HCT116 (cell line): ENCODE measurements around the gene GRK5. TPM values are rescaled to one million over a fixed set of nuclear protein-coding genes. Genes with fewer than 3 reads are reported as not detected.

ENCODE experiments used
- ATAC-seq: fragments of 200-7000 bp; cut with Tn5 transposase; 2 replicates; pipeline ENCODE4 v1.9.1; 2020; ENCODE audit warnings: mild to moderate bottlenecking, moderate library complexity
- BruUV-seq: library from RNA; stranded (reverse); fragments of 400-500 nt; replicated peaks from 2 replicates; lab custom pipeline; 2021; lab: Mats Ljungman, UMichigan
- CTCF ChIA-PET: fragments of 300-600 bp; sonication (Branson Sonifier 250); formaldehyde crosslinking; loops from one replicate; lab custom pipeline; 2021; ENCODE audit warnings: antibody characterized with exemption; lab: Charles Lee
- POLR2A ChIA-PET: fragments of 300-600, 350-600 bp; sonication (Branson Sonifier 250); formaldehyde crosslinking; loops from one replicate; lab custom pipeline; 2021; ENCODE audit warnings: antibody characterized with exemption; lab: Charles Lee
- RAD21 ChIA-PET, 2 experiments: fragments of 300-600 bp; sonication (Branson Sonifier 250); formaldehyde crosslinking; loops; one replicate each; lab custom pipeline; 2023; ENCODE audit warnings: low total read pairs in 2 of 2; ENCODE audit not compliant: uncharacterized antibody in 2 of 2, unreplicated experiment in 2 of 2, low non-redundant PET in 1 of 2; lab: Charles Lee
- DNase-seq: peaks from one replicate; pipeline ENCODE4 v3.0.0-alpha.2; 2010; ENCODE audit warnings: low read depth, low spot score
- H2AFZ ChIP-seq: fragments of 200-600 bp; shearing (Covaris generic), sonication (generic); 2 replicates; pipeline ENCODE4 v1.6.1; 2017; ENCODE audit warnings: low read depth, mixed run types, mixed read lengths, antibody characterized with exemption, low read length; ENCODE audit not compliant: poor library complexity, severe bottlenecking
- H3K27ac ChIP-seq: 2 replicates; pipeline ENCODE4 v1.5.1; 2012; ENCODE audit warnings: low read depth, low read length
- H3K27me3 ChIP-seq: fragments of 200-600 bp; sonication (generic); 2 replicates; pipeline ENCODE4 v1.6.1; 2016; ENCODE audit warnings: mixed run types, low read length, mixed read lengths; ENCODE audit not compliant: insufficient read depth
- H3K36me3 ChIP-seq, 2 experiments: fragments of 200-500 bp in 1 of 2; fragments of 200-600 bp in 1 of 2; sonication (Bioruptor generic) in 1 of 2; sonication (generic) in 1 of 2; 2 replicates each; pipeline versions ENCODE4 v1.5.1 to v1.6.1; 2014 to 2016; ENCODE audit warnings: low read length in 2 of 2, inconsistent platforms in 1 of 2, mixed read lengths in 1 of 2, mixed run types in 1 of 2; ENCODE audit not compliant: insufficient read depth in 2 of 2, control insufficient read depth in 1 of 2
- H3K4me1 ChIP-seq, 2 experiments: fragments of 200-600 bp in 1 of 2; sonication (generic) in 1 of 2; 2 replicates each; pipeline versions ENCODE4 v1.5.1 to v1.6.1; 2012 to 2017; ENCODE audit warnings: low read length in 2 of 2, inconsistent platforms in 1 of 2, mild to moderate bottlenecking in 1 of 2, mixed read lengths in 1 of 2, mixed run types in 1 of 2, moderate library complexity in 1 of 2; ENCODE audit not compliant: insufficient read depth in 2 of 2, control insufficient read depth in 1 of 2
- H3K4me2 ChIP-seq: fragments of 200-600 bp; sonication (generic); 2 replicates; pipeline ENCODE4 v1.6.1; 2017; ENCODE audit warnings: mixed run types, low read length, mixed read lengths
- H3K4me3 ChIP-seq, 2 experiments: fragments of 200-600 bp in 1 of 2; sonication (generic) in 1 of 2; replicated peaks in 1 of 2; 2 replicates each; pipeline ENCODE4 v1.5.1; 2011 to 2016; ENCODE audit warnings: low read length in 2 of 2, control low read depth in 1 of 2, low read depth in 1 of 2, mild to moderate bottlenecking in 1 of 2, mixed read lengths in 1 of 2, mixed run types in 1 of 2
- H3K79me2 ChIP-seq: fragments of 200-600 bp; sonication (generic); 2 replicates; pipeline ENCODE4 v1.6.1; 2017; ENCODE audit warnings: mild to moderate bottlenecking, mixed run types, low read length, moderate library complexity, mixed read lengths; ENCODE audit not compliant: insufficient read depth
- H3K9ac ChIP-seq: fragments of 200-600 bp; sonication (generic); 2 replicates; pipeline ENCODE4 v1.6.1; 2016; ENCODE audit warnings: low read length, mixed read lengths
- H3K9me2 ChIP-seq: fragments of 200-600 bp; sonication (generic), shearing (Covaris generic); 2 replicates; pipeline ENCODE4 v1.6.1; 2017; ENCODE audit warnings: mixed run types, mild to moderate bottlenecking, moderate library complexity; ENCODE audit not compliant: insufficient read depth
- H3K9me3 ChIP-seq, 2 experiments: fragments of 200-500 bp in 1 of 2; fragments of 200-600 bp in 1 of 2; sonication (Bioruptor generic) in 1 of 2; sonication (generic) in 1 of 2; 2 replicates each; pipeline ENCODE4 v1.6.1; 2014 to 2017; ENCODE audit warnings: low read length in 2 of 2, mixed read lengths in 2 of 2, inconsistent platforms in 1 of 2, low read depth in 1 of 2, mild to moderate bottlenecking in 1 of 2, mixed run types in 1 of 2, moderate library complexity in 1 of 2; ENCODE audit not compliant: control insufficient read depth in 1 of 2, insufficient read depth in 1 of 2
- H4K20me1 ChIP-seq: fragments of 200-600 bp; sonication (generic), shearing (Covaris generic); 2 replicates; pipeline ENCODE4 v1.6.1; 2017; ENCODE audit warnings: mixed run types, mild to moderate bottlenecking, moderate library complexity; ENCODE audit not compliant: insufficient read depth
- CEBPB ChIP-seq: IDR thresholded peaks from 2 replicates; pipeline ENCODE4 v1.6.1; 2012; ENCODE audit warnings: low read depth
- EZH2 ChIP-seq: fragments of 200-600 bp; sonication (generic); IDR thresholded peaks from 2 replicates; pipeline ENCODE4 v1.6.1; 2017; ENCODE audit warnings: antibody characterized with exemption, mixed run types
- EZH2phosphoT487 ChIP-seq: fragments of 200-600 bp; IDR thresholded peaks from 2 replicates; pipeline ENCODE4 v1.6.1; 2018; ENCODE audit warnings: antibody characterized with exemption, borderline replicate concordance
- JUND ChIP-seq: IDR thresholded peaks from 2 replicates; pipeline ENCODE4 v1.6.1; 2012
- POLR2AphosphoS5 ChIP-seq: IDR thresholded peaks from 2 replicates; pipeline ENCODE4 v1.6.1; 2011; ENCODE audit warnings: mild to moderate bottlenecking, low read depth, low read length, moderate library complexity
- ZNF274 ChIP-seq: fragments of 200-500 bp; sonication (Bioruptor generic); IDR thresholded peaks from 2 replicates; pipeline ENCODE4 v1.6.1; 2014; ENCODE audit warnings: mild to moderate bottlenecking, low read depth, low read length, inconsistent platforms
- intact Hi-C: fragments of 100-400 bp; cut with micrococcal nuclease; formaldehyde crosslinking; loops from 2 replicates; pipeline ENCODE4 v1.10.0; 2022
- total RNA-seq: library from RNA; stranded (reverse); gene quantifications from one replicate; pipeline ENCODE4 v1.2.1, GENCODE V29; 2021; ENCODE audit not compliant: unreplicated experiment
- TF ChIP-seq, protein P1 (sequence below): IDR thresholded peaks from 2 replicates; pipeline ENCODE4 v1.6.1; 2011; ENCODE audit warnings: mild to moderate bottlenecking, low read length, moderate library complexity; ENCODE audit not compliant: insufficient replicate concordance; ENCODE audit errors: extremely low read depth
- TF ChIP-seq, protein P2 (sequence below): IDR thresholded peaks from 2 replicates; pipeline ENCODE4 v1.6.1; 2012

GRK5 gene
- total RNA-seq, 1 experiment from 2014 or later: 7.3 TPM

DNA sequence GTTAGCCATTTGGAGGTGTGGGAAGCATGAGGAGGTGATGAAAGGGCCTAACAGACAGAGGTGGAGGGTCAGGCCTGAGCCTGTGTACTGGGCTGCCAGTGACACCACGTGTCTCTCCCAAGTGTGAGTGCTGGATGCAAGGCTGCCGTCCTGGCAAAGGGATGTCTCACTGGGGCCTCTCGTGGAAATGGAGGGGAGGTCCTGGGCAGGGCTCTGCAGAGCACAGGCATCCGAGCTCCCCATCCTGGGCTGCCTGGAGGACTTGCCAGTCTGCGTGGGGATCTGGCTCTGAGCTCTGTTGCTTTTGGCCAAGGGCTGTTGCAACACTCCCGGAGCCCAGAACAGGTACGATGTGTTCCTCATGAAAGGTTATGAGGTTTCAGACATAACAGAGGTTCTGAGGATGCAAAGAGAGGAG lies 77.3 kb downstream of the GRK5 start (continued):
- TF ChIP-seq, protein P1, sequence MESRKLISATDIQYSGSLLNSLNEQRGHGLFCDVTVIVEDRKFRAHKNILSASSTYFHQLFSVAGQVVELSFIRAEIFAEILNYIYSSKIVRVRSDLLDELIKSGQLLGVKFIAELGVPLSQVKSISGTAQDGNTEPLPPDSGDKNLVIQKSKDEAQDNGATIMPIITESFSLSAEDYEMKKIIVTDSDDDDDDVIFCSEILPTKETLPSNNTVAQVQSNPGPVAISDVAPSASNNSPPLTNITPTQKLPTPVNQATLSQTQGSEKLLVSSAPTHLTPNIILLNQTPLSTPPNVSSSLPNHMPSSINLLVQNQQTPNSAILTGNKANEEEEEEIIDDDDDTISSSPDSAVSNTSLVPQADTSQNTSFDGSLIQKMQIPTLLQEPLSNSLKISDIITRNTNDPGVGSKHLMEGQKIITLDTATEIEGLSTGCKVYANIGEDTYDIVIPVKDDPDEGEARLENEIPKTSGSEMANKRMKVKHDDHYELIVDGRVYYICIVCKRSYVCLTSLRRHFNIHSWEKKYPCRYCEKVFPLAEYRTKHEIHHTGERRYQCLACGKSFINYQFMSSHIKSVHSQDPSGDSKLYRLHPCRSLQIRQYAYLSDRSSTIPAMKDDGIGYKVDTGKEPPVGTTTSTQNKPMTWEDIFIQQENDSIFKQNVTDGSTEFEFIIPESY: no peak

DNA sequence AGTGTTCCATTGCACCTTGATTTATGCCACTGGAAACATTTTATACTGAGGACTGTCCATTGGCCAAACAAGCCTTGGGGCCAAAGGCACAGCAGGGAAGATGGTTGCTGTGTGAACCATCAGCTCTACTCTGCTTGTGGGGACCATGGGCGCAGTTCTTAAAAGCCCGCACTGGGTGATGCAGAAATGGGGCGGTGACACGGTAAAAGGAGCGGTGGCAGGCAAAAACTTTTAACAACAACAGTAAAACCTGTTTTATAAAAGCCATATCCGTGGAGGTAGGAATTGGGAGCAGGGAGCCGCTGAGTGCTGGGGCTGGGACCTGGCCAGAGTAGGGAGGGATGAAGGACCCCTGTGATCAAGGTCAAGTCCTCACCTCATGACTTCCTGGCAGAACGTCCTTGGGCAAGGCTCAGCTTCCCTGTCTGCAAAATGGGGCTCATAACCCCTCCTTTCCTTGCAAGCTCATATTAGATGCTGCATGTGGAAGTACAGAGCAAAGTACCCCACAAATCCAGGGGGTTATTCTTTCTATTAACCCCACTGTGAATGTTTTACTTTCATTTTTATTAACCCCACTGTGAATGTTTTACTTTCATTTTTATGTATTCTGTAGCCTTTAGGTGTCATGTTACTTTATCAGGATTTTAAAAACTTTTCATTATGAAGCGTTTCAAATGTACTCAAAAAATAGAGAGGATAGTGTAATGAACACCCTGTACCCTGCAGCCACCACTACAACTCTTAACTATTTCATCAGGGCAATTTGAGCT lies 78.3 kb downstream of the GRK5 start:
- H2AFZ ChIP-seq: no peak overlapping the region
- H3K36me3 ChIP-seq: no peaks in the 10 kb centered on the region
- no peaks in the 10 kb centered on the region for H3K9me2 ChIP-seq
- no peak overlapping the region for H3K9ac ChIP-seq
- H3K4me3 ChIP-seq: no peak overlapping the region
- H3K9me3 ChIP-seq: no peaks in the 10 kb centered on the region
- TF ChIP-seq JUND (no peak), EZH2 (no peak), ZNF274 (no peak), CEBPB (no peak), EZH2phosphoT487 (no peak), POLR2AphosphoS5 (no peak)
- TF ChIP-seq, protein P2, sequence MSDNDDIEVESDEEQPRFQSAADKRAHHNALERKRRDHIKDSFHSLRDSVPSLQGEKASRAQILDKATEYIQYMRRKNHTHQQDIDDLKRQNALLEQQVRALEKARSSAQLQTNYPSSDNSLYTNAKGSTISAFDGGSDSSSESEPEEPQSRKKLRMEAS: no peak
- H3K27ac ChIP-seq: no peak overlapping the region
- CTCF ChIA-PET: no interaction called here
- intact Hi-C loops: no loop called here
- POLR2A ChIA-PET: no interaction called here
- H4K20me1 ChIP-seq: no peaks in the 10 kb centered on the region
- DNase-seq (no peak), ATAC-seq (no peak)
- BruUV-seq: no TSS peak
- no peaks in the 10 kb centered on the region for H3K27me3 ChIP-seq
- RAD21 ChIA-PET: interaction anchor here in 1 of 2 experiments (0.6 kb wide), 1 partner anchor 174 kb away, joined by 3 read pairs; no protein-coding TSS in a partner anchor
- H3K79me2 ChIP-seq: no peaks in the 10 kb centered on the region
- peaks cover 15 to 24% of the 10 kb centered on the region in 2 experiments for H3K4me1 ChIP-seq
- no peak overlapping the region for H3K4me2 ChIP-seq
